GM19328 (cell line): ENCODE data around the gene GPRASP1.
"Not testable (repeated sequence)": the region's sequence is repeated elsewhere in the genome, so short reads cannot be mapped to it uniquely, and the experiment has no call there.

Source experiments
- ATAC-seq: cut with Tn5 transposase; IDR thresholded peaks from one replicate; pipeline ENCODE4 v1.9.1; 2021; ENCODE audit warnings: mild to moderate bottlenecking, moderate library complexity; ENCODE audit not compliant: unreplicated experiment

GPRASP1 gene, protein sequence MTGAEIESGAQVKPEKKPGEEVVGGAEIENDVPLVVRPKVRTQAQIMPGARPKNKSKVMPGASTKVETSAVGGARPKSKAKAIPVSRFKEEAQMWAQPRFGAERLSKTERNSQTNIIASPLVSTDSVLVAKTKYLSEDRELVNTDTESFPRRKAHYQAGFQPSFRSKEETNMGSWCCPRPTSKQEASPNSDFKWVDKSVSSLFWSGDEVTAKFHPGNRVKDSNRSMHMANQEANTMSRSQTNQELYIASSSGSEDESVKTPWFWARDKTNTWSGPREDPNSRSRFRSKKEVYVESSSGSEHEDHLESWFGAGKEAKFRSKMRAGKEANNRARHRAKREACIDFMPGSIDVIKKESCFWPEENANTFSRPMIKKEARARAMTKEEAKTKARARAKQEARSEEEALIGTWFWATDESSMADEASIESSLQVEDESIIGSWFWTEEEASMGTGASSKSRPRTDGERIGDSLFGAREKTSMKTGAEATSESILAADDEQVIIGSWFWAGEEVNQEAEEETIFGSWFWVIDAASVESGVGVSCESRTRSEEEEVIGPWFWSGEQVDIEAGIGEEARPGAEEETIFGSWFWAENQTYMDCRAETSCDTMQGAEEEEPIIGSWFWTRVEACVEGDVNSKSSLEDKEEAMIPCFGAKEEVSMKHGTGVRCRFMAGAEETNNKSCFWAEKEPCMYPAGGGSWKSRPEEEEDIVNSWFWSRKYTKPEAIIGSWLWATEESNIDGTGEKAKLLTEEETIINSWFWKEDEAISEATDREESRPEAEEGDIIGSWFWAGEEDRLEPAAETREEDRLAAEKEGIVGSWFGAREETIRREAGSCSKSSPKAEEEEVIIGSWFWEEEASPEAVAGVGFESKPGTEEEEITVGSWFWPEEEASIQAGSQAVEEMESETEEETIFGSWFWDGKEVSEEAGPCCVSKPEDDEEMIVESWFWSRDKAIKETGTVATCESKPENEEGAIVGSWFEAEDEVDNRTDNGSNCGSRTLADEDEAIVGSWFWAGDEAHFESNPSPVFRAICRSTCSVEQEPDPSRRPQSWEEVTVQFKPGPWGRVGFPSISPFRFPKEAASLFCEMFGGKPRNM (N-terminal part only)

DNA sequence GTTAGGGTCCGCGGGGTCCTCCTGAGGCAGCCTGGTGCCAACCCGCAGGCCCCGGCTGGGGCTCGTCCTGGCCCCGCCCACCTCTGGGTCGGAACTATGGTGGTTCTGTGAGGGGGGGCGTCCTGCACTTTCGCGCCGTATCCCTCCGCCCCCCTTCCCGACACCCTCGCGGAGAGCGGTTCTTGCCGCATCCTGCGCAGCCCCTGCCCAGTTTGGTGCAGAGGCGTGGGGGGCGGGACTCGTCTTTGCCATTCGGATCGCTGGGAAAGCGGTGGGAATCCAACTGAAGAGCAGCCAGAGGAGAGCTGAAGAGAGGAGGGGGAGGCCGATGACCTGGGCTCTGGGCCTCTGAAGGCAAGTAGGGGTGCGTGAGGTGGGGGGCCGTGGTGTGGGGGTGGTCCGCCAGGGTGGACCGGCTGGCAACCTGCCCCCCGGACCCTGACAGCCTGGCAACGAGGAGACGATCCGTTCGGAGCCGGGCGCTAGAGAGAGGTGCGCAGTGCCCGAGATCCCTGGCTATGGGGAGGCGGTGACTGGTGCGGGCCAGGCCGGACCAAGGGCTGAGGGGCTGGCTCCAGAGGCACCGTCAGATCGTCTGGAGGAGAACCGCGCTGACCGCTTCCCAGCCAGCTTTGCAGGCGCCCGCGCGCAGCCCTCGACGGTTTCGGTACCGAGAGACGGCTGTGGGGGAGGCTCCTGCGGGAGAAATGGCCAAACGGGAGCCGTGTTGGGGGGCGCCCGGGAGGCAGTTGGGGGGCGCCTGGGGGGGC is at the start of gene GPRASP1:
Gene GPRASP1, plus strand, starts transcription at position 242 of the 770 bp plus-strand sequence. CDS start 2,431 bp downstream, outside the sequence.
- ATAC-seq: no peak

DNA sequence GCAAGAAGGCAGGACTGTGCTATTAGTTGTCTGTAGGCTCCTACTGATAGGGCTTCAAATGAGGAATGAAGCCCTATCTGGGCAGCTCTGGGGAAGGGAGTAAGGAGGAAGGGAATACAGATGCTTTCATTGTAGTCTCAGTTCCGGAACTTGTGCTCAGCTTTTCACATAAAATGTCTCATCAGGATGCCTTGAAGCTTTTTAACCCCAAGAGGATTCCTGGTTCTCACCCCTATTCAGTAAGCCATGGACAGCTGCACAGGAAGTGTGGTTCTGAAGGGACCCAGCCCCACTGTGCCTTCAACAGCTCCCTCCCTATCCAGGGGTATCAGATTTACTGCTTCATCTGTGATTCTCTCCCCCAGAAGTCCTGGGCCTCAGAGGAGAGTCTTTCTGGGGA is 47.0 kb upstream of the GPRASP1 start:
- no peak for ATAC-seq

DNA sequence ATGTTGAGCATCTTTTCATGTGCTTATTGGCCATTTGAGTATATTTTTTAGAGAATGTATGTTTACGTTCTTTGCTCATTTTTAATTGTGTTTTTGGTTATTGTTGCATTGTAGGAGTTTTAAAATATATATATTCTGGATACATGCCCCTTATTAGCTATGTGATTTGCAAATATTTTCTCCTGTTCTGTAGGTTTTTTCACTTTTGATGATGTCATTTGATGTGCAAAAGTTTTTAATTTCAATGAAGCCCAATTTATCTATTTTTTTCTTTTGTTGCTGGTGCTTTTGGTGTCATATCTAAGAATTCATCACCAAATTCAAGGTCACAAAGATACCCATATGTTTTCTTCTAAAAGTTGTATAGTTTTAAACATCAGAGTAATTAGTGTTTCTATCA is 45.2 kb upstream of the GPRASP1 start:
- ATAC-seq: no peak

DNA sequence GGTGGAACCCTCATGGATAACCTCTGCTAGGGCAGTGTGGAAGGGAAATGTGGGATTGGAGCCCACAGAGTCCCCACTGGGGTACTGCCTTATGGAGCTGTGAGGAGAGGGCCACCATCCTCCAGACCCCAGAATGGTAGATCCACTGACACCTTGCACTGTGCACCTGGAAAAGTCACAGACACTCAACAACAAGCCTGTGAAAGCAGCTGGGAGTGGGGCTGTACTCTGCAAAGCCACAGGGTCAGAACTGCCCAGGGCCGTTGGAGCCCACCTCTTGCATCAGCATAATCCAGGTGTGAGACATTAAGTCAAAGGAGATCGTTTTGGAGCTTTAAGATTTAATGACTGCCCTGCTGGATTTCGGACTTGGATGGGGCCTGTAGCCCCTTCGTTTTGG is 40.4 kb upstream of the GPRASP1 start:
- no peak for ATAC-seq

DNA sequence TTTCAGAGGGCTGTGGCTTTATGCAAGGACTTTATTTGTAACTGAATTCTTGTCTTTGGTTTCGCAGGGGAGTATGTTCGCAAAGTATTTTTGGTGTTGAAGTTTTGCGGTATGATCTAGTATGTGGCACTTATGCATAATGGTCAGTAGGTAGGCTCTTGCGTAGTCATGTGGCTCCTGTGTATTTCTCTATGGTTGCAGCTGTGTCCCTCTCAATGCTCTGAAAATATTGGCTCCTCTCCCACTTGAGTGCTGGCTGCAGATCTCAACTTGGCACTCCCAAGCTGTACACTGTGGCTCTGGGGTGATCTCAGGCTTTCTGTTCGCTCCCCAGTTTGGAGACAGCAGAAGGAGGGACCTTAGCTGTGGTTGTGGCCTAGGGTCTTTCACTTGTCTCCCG is 27.2 kb upstream of the GPRASP1 start:
- no peak for ATAC-seq

DNA sequence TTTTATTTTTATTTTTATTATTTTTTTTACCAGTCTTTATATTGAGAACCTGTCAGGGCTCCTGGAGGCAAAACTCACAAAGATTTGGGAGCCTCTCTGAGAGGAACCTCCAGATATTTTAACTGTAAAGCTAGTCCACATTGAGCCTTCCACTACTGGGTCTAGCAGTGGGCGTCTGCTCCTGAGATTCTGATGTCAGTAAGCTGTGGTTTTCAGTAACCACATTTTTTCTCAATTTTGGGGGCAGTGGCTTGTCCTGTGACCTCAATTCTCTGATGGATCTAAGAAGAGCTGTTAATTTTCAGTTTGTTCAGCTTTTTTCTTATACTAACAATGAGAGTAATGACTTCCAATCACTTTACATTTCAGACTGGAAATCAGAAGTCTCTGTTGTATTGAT is 23.6 kb upstream of the GPRASP1 start:
- ATAC-seq: no peak

- ATAC-seq: no peak
Measured at GRCh38 chrX:102637561-102637960, 13.7 kb upstream of the GPRASP1 start.

GRCh38 chrX:102650903-102651241 is 411 bp upstream of the GPRASP1 start:
- ATAC-seq: no peak

DNA sequence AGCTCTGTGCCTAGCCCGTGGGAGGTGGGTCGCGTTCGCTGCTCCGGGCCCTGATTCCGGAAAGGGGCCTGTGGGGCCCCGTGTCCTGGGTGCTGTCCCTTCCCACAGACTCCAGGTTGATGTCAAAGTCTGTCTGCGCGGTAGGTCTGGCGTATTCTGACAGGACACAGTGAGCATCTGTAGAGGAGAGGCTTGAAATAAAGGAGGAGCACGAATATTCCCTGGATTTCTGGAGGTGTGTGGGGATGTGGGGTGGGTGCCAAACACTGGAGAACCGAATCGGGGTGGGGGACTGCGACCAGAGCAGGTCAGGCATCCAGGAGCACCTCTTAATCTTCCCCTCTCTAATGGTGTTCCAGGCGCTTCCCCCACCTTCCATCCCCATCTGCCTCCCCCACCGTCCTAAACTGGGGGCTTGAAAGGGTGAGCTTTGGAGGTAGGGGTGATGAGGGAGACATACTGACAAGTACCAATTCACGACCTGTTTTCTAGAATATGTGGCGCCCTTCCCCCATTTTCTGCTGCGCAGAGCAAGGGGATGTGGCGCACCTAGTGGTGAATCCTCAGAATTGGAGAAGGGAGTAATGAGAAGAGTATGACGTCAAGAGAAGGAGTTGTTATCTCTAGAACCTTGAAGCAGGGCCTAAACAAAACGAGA is 877 bp downstream of the GPRASP1 start:
- no peak for ATAC-seq

DNA sequence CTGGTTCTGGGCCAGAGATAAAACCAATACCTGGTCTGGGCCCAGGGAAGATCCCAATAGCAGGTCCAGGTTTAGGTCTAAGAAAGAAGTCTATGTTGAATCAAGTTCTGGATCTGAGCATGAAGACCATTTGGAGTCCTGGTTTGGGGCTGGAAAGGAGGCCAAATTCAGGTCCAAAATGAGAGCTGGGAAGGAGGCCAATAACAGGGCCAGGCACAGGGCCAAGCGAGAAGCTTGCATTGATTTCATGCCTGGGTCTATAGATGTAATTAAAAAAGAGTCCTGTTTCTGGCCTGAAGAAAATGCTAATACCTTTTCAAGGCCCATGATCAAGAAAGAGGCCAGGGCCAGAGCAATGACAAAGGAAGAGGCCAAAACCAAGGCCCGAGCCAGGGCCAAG is 3.4 kb downstream of the GPRASP1 start:
- ATAC-seq: no peak

- ATAC-seq: no peak
Measured at GRCh38 chrX:102658556-102658955, 7.3 kb downstream of the GPRASP1 start.

DNA sequence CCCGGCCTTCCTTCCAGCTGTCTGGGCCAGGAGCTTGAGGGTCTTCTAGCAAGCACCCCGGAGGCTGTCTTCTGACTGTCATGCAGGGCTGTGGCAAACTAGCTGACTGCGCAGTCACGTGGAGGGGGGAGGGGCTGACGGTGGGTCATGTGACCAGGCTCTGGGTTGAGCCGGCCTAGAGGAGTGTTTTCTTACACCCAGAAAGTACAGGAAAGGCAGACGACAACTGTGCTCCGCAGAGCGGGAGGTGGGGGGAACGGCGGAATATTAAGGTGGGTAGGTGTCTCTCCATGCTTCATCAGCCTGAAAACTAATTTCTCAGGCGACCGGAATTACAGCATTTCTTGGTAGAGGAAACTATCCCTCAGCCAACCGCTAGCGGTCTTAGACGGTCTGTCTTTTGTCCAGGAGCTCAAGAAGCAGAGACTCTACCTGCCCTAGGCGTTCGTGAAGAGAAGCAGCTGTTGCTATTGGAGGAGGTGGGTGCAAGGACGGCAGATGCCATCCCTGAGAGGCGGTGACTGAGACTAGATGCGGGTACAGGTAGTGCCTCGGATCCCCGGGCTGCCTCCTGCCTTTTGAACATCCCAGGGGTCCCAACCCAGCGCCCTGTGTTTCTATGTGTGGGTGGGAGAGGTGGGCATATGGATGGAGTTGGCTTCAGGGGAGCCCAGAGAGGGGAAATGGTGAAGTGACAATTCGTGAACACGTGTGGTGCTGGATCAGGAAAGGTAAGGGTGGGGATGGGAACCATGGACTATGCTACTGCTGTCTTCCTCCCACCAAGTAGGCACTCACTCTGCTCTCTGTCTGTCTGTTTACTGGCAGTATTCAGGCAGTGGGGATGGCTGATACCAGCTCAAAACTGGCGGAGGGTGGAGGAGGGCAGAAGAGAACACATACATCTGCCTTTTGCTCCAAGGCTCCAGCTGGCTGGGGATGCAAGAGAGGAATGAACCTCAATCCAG is 8.8 kb downstream of the GPRASP1 start:
- ATAC-seq: peak; percentile 96

GRCh38 chrX:102663820-102664219 is 12.5 kb downstream of the GPRASP1 start:
- not testable (repeated sequence) for ATAC-seq

- ATAC-seq: not testable (repeated sequence)
Measured at GRCh38 chrX:102667034-102667433, 15.8 kb downstream of the GPRASP1 start.

- ATAC-seq: no peak
Measured at GRCh38 chrX:102669526-102669925, 18.2 kb downstream of the GPRASP1 start.

DNA sequence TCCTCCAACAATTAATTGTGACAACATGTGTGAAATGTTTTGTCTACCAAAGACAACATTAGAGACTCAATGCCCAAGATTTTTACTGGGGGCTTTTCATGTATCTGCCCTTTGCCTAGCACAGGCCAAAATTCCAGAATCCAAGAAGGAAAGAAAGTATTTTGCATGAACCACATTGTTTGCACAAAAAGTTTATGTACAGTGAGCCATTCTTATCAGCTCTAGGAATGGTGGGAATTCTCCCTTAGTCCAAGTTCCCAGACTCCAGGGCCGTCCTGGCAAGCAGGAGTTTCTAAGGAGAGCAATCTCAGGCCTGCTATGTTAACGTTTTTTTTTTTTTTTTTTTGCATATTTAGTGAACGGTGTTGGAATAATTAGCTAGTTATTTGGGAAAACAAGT is 21.6 kb downstream of the GPRASP1 start:
- ATAC-seq: no peak

GRCh38 chrX:102677479-102677878 is 26.2 kb downstream of the GPRASP1 start:
- not testable (repeated sequence) for ATAC-seq

DNA sequence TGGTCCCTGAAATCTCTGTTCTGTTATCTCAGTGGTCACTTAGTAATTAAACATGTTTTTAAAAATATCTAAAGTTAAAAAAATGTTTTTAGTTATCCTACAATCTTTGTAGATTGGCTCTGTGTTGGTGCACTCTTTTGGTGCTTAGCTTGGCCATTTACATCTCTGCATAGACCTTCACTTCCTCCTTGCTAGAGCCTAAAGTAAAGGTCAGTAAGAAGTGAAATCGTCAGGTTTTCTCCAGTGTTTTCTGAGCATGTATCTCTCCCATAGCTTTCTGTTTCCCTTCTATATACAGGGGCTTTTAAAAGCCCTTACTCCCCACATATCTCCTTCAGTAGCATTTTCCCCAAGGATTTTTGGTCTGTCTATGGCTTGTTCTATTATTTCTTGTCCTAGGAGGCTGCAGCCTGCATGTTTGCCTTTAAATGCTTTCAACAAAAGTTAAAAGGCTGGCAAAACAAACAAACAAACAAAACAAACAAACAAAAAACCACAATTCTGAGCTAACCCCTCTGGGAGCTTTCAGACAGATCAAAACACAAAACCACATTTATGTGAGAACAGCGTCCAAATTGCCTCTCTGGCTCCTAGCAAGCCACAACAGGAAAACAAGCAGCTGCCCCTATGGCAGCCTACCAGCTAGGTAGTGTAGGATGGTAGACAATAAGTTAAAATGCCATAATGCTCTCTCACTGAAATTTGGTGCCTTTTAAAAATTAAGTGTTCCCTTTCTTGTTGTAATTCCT is 33.7 kb downstream of the GPRASP1 start:
- ATAC-seq: no peak
